Measurements from ENCODE around the gene CKAP4.

GRCh38 chr12:106245767-106246166 is 2.1 kb downstream of the CKAP4 start:
- no peak for TF ChIP-seq SP1 (IDR thresholded peaks at IDR 0.05)
- TF ChIP-seq CTCF (IDR thresholded peaks at IDR 0.05; ENCODE audit: low read depth, low read length, missing input control), result no peak
- no peak for TF ChIP-seq GABPA (IDR thresholded peaks at IDR 0.05 in 1 of 2, conservative IDR thresholded peaks at IDR 0.05 in 1 of 2)
- TF ChIP-seq REST (IDR thresholded peaks at IDR 0.05), result no peak
- no peak for TF ChIP-seq ZBTB33 (IDR thresholded peaks at IDR 0.05)
- no peak for TF ChIP-seq ATF3 (IDR thresholded peaks at IDR 0.05)
